WTC11 (cell line): ENCODE measurements around the gene S100A12.

ENCODE experiments used
- ARID4B ChIP-seq: sonication (generic); formaldehyde crosslinking; IDR thresholded peaks from 2 replicates; pipeline ENCODE4 v1.8.0; 2023; ENCODE audit warnings: missing genetic modification reagents, mild to moderate bottlenecking, borderline replicate concordance
- CDX4 ChIP-seq: fragments of 250-450 bp; sonication (Bioruptor Pico); IDR thresholded peaks from 2 replicates; pipeline ENCODE4 v1.9.0; 2021; ENCODE audit warnings: moderate library complexity, mild to moderate bottlenecking, inconsistent platforms, borderline replicate concordance
- CTCF ChIP-seq: fragments of 200-600 bp; IDR thresholded peaks from 2 replicates; pipeline ENCODE4 v1.8.0; 2022; ENCODE audit warnings: antibody characterized with exemption
- ETV6 ChIP-seq: sonication (generic); formaldehyde crosslinking; IDR thresholded peaks from 2 replicates; pipeline ENCODE4 v1.8.1; 2022; ENCODE audit warnings: mild to moderate bottlenecking, missing genetic modification reagents
- FOXK1 ChIP-seq: sonication (generic); formaldehyde crosslinking; IDR thresholded peaks from 2 replicates; pipeline ENCODE4 v1.8.0; 2022; ENCODE audit warnings: mild to moderate bottlenecking, moderate library complexity, missing genetic modification reagents
- GABPB1 ChIP-seq: sonication (generic); formaldehyde crosslinking; IDR thresholded peaks from 2 replicates; pipeline ENCODE4 v1.8.1; 2023; ENCODE audit warnings: mild to moderate bottlenecking, missing genetic modification reagents
- GTF2I ChIP-seq: fragments of 250-450 bp; sonication (Bioruptor Pico); conservative IDR thresholded peaks from 2 replicates; pipeline ENCODE4 v1.4.0; 2021; ENCODE audit warnings: mild to moderate bottlenecking
- HMGA2 ChIP-seq: fragments of 250-450 bp; sonication (Bioruptor Pico); IDR thresholded peaks from 2 replicates; pipeline ENCODE4 v1.4.0; 2021; ENCODE audit warnings: mild to moderate bottlenecking, moderate library complexity
- SP1 ChIP-seq: sonication (generic); formaldehyde crosslinking; conservative IDR thresholded peaks from 2 replicates; pipeline ENCODE4 v1.8.1; 2022; ENCODE audit warnings: missing genetic modification reagents
- TP53 ChIP-seq: sonication (generic); formaldehyde crosslinking; IDR thresholded peaks from 2 replicates; pipeline ENCODE4 v1.8.1; 2023; ENCODE audit warnings: mild to moderate bottlenecking, missing genetic modification reagents
- USF1 ChIP-seq: sonication (generic); formaldehyde crosslinking; IDR thresholded peaks from 2 replicates; pipeline ENCODE4 v1.8.0; 2022; ENCODE audit warnings: mild to moderate bottlenecking, missing genetic modification reagents
- USF2 ChIP-seq: sonication (generic); formaldehyde crosslinking; IDR thresholded peaks from 2 replicates; pipeline ENCODE4 v1.8.1; 2023; ENCODE audit warnings: mild to moderate bottlenecking, missing genetic modification reagents, moderate library complexity

- no peak for TF ChIP-seq CTCF
- TF ChIP-seq GTF2I (CRISPR knock-in tag), result no peak
- TF ChIP-seq ETV6 (CRISPR knock-in tag), result no peak
- no peak for TF ChIP-seq HMGA2 (CRISPR knock-in tag)
- TF ChIP-seq GABPB1, result no peak
- no peak for TF ChIP-seq TP53 (CRISPR knock-in tag)
- no peak for TF ChIP-seq USF2 (CRISPR knock-in tag)
- TF ChIP-seq CDX4 (CRISPR knock-in tag), result no peak
- TF ChIP-seq FOXK1 (CRISPR knock-in tag), result no peak
- TF ChIP-seq ARID4B (CRISPR knock-in tag), result no peak
- TF ChIP-seq SP1, result no peak
- no peak for TF ChIP-seq USF1 (CRISPR knock-in tag)
Measured at GRCh38 chr1:153394391-153394790, 19.0 kb upstream of the S100A12 start.
